GM12878 (cell line): ENCODE measurements around the gene MGAT5. TPM values are rescaled to one million over a fixed set of nuclear protein-coding genes. Genes with fewer than 3 reads are reported as not detected.

Source experiments
- ATAC-seq: fragments of 200-7000 bp; cut with Tn5 transposase; 3 replicates; pipeline ENCODE4 v1.9.1; 2020; ENCODE audit warnings: mild to moderate bottlenecking, moderate library complexity
- BruUV-seq: library from RNA; stranded (reverse); fragments of 400-500 nt; replicated peaks from 2 replicates; lab custom pipeline; 2021; lab: Mats Ljungman, UMichigan
- CTCF ChIA-PET: fragments of 300-600 bp; sonication (Branson Sonifier 250); formaldehyde crosslinking; extraction: SDS; loops from one replicate; lab custom pipeline; 2021; ENCODE audit warnings: inconsistent platforms; lab: Yijun Ruan, JAX
- POLR2A ChIA-PET: fragments of 350-600 bp; formaldehyde crosslinking; extraction: SDS; loops from one replicate; lab custom pipeline; 2021; ENCODE audit warnings: inconsistent platforms; lab: Charles Lee
- RAD21 ChIA-PET: fragments of 300-600 bp; sonication (Branson Sonifier 250); formaldehyde crosslinking; loops from one replicate; lab custom pipeline; 2023; ENCODE audit warnings: antibody characterized with exemption; ENCODE audit not compliant: unreplicated experiment; lab: Charles Lee
- SMC1A ChIA-PET: fragments of 300-600 bp; sonication (Branson Sonifier 250); formaldehyde crosslinking; loops from one replicate; lab custom pipeline; 2023; ENCODE audit not compliant: unreplicated experiment, uncharacterized antibody; lab: Charles Lee
- DNase-seq: peaks from one replicate; pipeline ENCODE4 v3.0.0-alpha.2; 2011; ENCODE audit warnings: low read depth, low spot score
- FAIRE-seq: peaks from 3 replicates; lab custom pipeline; 2011; peaks lifted over from hg19 to GRCh38; lab: Jason Lieb, UNC
- H2AFZ ChIP-seq: 2 replicates; pipeline ENCODE4 v1.6.0; 2011; ENCODE audit warnings: low read depth, low read length, control low read depth; ENCODE audit not compliant: control insufficient read depth
- H3K27ac ChIP-seq: 2 replicates; pipeline ENCODE4 v1.5.1; 2011; ENCODE audit warnings: control low read depth; ENCODE audit not compliant: control insufficient read depth, insufficient read depth
- H3K27me3 ChIP-seq, 2 experiments: replicated peaks in 1 of 2; 2 replicates each; pipeline versions ENCODE4 v1.6.0 to v1.6.1; 2011; ENCODE audit warnings: low read length in 1 of 2; ENCODE audit not compliant: control insufficient read depth in 2 of 2, insufficient read depth in 2 of 2
- H3K36me3 ChIP-seq, 2 experiments: 2 replicates each; pipeline ENCODE4 v1.5.1; 2011; ENCODE audit warnings: low read length in 1 of 2; ENCODE audit not compliant: control insufficient read depth in 2 of 2, insufficient read depth in 2 of 2
- H3K4me1 ChIP-seq: 2 replicates; pipeline ENCODE4 v1.6.1; 2011; ENCODE audit warnings: mild to moderate bottlenecking, low read length, moderate library complexity, mixed read lengths; ENCODE audit not compliant: control insufficient read depth, insufficient read depth
- H3K4me2 ChIP-seq: 2 replicates; pipeline ENCODE4 v1.6.0; 2011; ENCODE audit warnings: control low read depth; ENCODE audit not compliant: control insufficient read depth, insufficient read depth
- H3K4me3 ChIP-seq: fragments of 200-600 bp; sonication (generic); 2 replicates; pipeline ENCODE4 v1.5.1; 2016
- H3K79me2 ChIP-seq: 2 replicates; pipeline ENCODE4 v1.6.0; 2011; ENCODE audit warnings: low read length; ENCODE audit not compliant: control insufficient read depth, insufficient read depth
- H3K9ac ChIP-seq: 2 replicates; pipeline ENCODE4 v1.8.0; 2011; ENCODE audit warnings: low read length, control low read depth, mixed read lengths; ENCODE audit not compliant: control insufficient read depth, insufficient read depth
- H3K9me3 ChIP-seq: replicated peaks from 3 replicates; pipeline ENCODE4 v1.5.1; 2011; ENCODE audit warnings: mild to moderate bottlenecking, low read length; ENCODE audit not compliant: control insufficient read depth, insufficient read depth
- H4K20me1 ChIP-seq: 2 replicates; pipeline ENCODE4 v1.6.0; 2011; ENCODE audit not compliant: control insufficient read depth, insufficient read depth
- EZH2 ChIP-seq: IDR thresholded peaks from 2 replicates; pipeline ENCODE4 v1.6.1; 2012; ENCODE audit warnings: low read depth, mild to moderate bottlenecking, control low read depth, inconsistent platforms, low read length, borderline replicate concordance; ENCODE audit not compliant: control insufficient read depth
- HDAC6 ChIP-seq: fragments of 200-600 bp; sonication (generic); IDR thresholded peaks from one replicate; pipeline ENCODE4 v1.8.0; 2017; ENCODE audit warnings: antibody characterized with exemption; ENCODE audit not compliant: unreplicated experiment
- MEF2A ChIP-seq: IDR thresholded peaks from 2 replicates; pipeline ENCODE4 v1.6.1; 2011; ENCODE audit warnings: low read depth, mild to moderate bottlenecking, low read length, moderate library complexity; ENCODE audit not compliant: insufficient read depth
- MXI1 ChIP-seq: fragments of 150-350 bp; IDR thresholded peaks from 2 replicates; pipeline ENCODE4 v1.6.1; 2011; ENCODE audit warnings: low read depth, mild to moderate bottlenecking, inconsistent platforms, low read length, improper control_type of control experiment
- NFYB ChIP-seq: IDR thresholded peaks from 2 replicates; pipeline ENCODE4 v1.6.1; 2011; ENCODE audit warnings: low read depth, mild to moderate bottlenecking, low read length, improper control_type of control experiment, moderate library complexity; ENCODE audit not compliant: insufficient read depth
- NR2C2 ChIP-seq: IDR thresholded peaks from 2 replicates; pipeline ENCODE4 v1.6.1; 2011; ENCODE audit warnings: borderline replicate concordance, low read depth; ENCODE audit not compliant: control insufficient read depth, insufficient read length
- PAX5 ChIP-seq: IDR thresholded peaks from 2 replicates; pipeline ENCODE4 v1.6.1; 2011; ENCODE audit warnings: low read depth, low read length, borderline replicate concordance
- RAD51 ChIP-seq: fragments of 450-650 bp; IDR thresholded peaks from 2 replicates; pipeline ENCODE4 v1.6.1; 2016; ENCODE audit warnings: moderate library complexity, mild to moderate bottlenecking, inconsistent platforms
- ZNF207 ChIP-seq: fragments of 450-650 bp; IDR thresholded peaks from 2 replicates; pipeline ENCODE4 v1.6.1; 2014; ENCODE audit warnings: antibody characterized with exemption, mild to moderate bottlenecking, borderline replicate concordance
- WGBS: methylation state at CpG from one replicate; pipeline ENCODE4 v1.1.6; 2016; ENCODE audit warnings: low lambda C conversion rate; ENCODE audit not compliant: insufficient replicate concordance, insufficient coverage; ENCODE audit errors: missing lambda C conversion rate; 5-methylcytosine and 5-hydroxymethylcytosine counted together
- in situ Hi-C: fragments of 300-500 bp; cut with MboI; formaldehyde crosslinking; loops from 9 replicates; pipeline ENCODE4 v1.14.3; 2018; ENCODE audit warnings: mixed read lengths
- intact Hi-C: fragments of 100-400 bp; cut with micrococcal nuclease; formaldehyde crosslinking; loops from one replicate; pipeline ENCODE4 v1.14.2; 2022; ENCODE audit not compliant: unreplicated experiment
- polyA plus RNA-seq, 11 experiments: library from polyadenylated mRNA; depleted of rRNA in 4 of 11; unstranded in 6 of 11; stranded (reverse) in 5 of 11; fragments of >200 nt; fragmentation: Nextera tagmentation in 4 of 11; fragmentation: Illumina TruSeq in 1 of 11; extraction: Ambion mirVana in 4 of 11; extraction: Trizol in 1 of 11; gene quantifications; 1 replicate in 1 of 11; 2 replicates in 10 of 11; pipeline versions ENCODE4 v1.2.1 to v1.2.3, GENCODE V29; 2011 to 2016; ENCODE audit warnings: inconsistent platforms in 2 of 11, missing spikeins in 2 of 11, low read depth in 1 of 11
- total RNA-seq, 4 experiments: library from RNA; depleted of rRNA in 3 of 4; stranded (reverse); fragments of >200 nt in 3 of 4; fragmentation: Illumina TruSeq in 1 of 4; extraction: Trizol in 1 of 4; gene quantifications; 2 replicates each; pipeline versions ENCODE4 v1.2.1 to v1.2.3, GENCODE V29; 2013 to 2021
- TF ChIP-seq, protein P1 (sequence below): fragments of 450-650 bp; IDR thresholded peaks from 2 replicates; pipeline ENCODE4 v1.6.1; 2018; ENCODE audit warnings: mild to moderate bottlenecking, low read depth, moderate library complexity; ENCODE audit not compliant: partially characterized antibody
- TF ChIP-seq, protein P2 (sequence below): IDR thresholded peaks from 2 replicates; pipeline ENCODE4 v1.6.1; 2012; ENCODE audit warnings: mild to moderate bottlenecking, low read depth, low read length
- TF ChIP-seq, protein P3 (sequence below): fragments of 450-650 bp; IDR thresholded peaks from 2 replicates; pipeline ENCODE4 v1.6.1; 2016; ENCODE audit warnings: mild to moderate bottlenecking
- TF ChIP-seq, protein P4 (sequence below): fragments of 450-650 bp; conservative IDR thresholded peaks from 2 replicates; pipeline ENCODE4 v1.6.1; 2017; ENCODE audit warnings: mild to moderate bottlenecking, moderate library complexity

MGAT5 gene
- total and polyA plus RNA-seq, 10 of the 15 experiments (the other 5 are each of a cell fraction or from before 2014, with no cell fraction given): 4.9 to 104 (median 36.2) TPM

DNA sequence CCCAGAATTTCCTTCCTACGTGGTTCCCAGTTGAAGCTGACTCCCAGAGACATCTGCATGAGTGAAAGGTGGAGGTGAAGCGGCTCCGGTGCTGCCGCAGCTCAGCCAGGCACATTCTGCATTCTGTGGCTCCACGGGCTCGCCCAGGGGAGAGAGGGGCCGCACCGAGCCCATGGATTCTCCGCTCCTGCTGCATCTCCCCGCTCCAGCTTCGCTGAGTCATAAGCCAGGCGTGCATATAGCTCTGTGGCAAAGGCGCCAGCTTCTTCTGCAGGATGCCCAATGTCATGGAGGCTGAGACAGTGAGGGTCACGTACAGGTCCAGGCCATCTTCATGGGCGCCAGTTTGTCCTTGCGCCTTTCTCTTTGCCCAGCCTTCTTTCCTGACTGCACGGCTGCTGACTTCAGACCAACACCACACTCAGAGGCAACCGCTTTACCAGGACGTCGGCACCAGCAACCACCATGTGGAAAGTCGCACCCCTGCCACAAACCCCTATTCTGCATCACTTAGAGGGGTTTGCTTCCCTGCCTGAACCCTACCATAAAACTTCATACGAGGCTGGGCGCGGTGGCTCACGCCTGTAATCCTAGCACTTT lies 215.7 kb downstream of the MGAT5 start:
- H3K9ac ChIP-seq: no peak overlapping the region
- ChIA-PET CTCF (interaction anchor here (0.9 to 3.7 kb wide), 3 partner anchors 9 to 234 kb away, joined by 3 to 16 read pairs (median 4); no protein-coding TSS in a partner anchor), POLR2A (no interaction called here), SMC1A (no interaction called here), RAD21 (no interaction called here)
- no peaks in the 10 kb centered on the region; the same call in 2 of the 3 replicates for H3K9me3 ChIP-seq
- no peak overlapping the region for H3K27ac ChIP-seq
- H3K79me2 ChIP-seq: no peaks in the 10 kb centered on the region
- no peaks in the 10 kb centered on the region for H3K27me3 ChIP-seq
- H3K4me2 ChIP-seq: no peak overlapping the region
- no peak overlapping the region for H3K4me3 ChIP-seq
- in situ Hi-C loops (no loop called here), intact Hi-C loops (no loop called here)
- DNase-seq (no peak), FAIRE-seq (no peak), ATAC-seq (no peak)
- no peak overlapping the region for H2AFZ ChIP-seq
- no peaks in the 10 kb centered on the region for H3K36me3 ChIP-seq
- 74% methylated on average over 25 of the region's 25 CpGs for WGBS
- no peaks in the 10 kb centered on the region for H3K4me1 ChIP-seq
- no TSS peak for BruUV-seq
- H4K20me1 ChIP-seq: no peaks in the 10 kb centered on the region
- TF ChIP-seq, protein P1, sequence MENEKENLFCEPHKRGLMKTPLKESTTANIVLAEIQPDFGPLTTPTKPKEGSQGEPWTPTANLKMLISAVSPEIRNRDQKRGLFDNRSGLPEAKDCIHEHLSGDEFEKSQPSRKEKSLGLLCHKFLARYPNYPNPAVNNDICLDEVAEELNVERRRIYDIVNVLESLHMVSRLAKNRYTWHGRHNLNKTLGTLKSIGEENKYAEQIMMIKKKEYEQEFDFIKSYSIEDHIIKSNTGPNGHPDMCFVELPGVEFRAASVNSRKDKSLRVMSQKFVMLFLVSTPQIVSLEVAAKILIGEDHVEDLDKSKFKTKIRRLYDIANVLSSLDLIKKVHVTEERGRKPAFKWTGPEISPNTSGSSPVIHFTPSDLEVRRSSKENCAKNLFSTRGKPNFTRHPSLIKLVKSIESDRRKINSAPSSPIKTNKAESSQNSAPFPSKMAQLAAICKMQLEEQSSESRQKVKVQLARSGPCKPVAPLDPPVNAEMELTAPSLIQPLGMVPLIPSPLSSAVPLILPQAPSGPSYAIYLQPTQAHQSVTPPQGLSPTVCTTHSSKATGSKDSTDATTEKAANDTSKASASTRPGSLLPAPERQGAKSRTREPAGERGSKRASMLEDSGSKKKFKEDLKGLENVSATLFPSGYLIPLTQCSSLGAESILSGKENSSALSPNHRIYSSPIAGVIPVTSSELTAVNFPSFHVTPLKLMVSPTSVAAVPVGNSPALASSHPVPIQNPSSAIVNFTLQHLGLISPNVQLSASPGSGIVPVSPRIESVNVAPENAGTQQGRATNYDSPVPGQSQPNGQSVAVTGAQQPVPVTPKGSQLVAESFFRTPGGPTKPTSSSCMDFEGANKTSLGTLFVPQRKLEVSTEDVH: no peak
- TF ChIP-seq MXI1 (no peak), RAD51 (no peak), HDAC6 (no peak), EZH2 (no peak), MEF2A (no peak), PAX5 (no peak), NR2C2 (no peak), NFYB (no peak), ZNF207 (no peak)
- TF ChIP-seq, protein P2, sequence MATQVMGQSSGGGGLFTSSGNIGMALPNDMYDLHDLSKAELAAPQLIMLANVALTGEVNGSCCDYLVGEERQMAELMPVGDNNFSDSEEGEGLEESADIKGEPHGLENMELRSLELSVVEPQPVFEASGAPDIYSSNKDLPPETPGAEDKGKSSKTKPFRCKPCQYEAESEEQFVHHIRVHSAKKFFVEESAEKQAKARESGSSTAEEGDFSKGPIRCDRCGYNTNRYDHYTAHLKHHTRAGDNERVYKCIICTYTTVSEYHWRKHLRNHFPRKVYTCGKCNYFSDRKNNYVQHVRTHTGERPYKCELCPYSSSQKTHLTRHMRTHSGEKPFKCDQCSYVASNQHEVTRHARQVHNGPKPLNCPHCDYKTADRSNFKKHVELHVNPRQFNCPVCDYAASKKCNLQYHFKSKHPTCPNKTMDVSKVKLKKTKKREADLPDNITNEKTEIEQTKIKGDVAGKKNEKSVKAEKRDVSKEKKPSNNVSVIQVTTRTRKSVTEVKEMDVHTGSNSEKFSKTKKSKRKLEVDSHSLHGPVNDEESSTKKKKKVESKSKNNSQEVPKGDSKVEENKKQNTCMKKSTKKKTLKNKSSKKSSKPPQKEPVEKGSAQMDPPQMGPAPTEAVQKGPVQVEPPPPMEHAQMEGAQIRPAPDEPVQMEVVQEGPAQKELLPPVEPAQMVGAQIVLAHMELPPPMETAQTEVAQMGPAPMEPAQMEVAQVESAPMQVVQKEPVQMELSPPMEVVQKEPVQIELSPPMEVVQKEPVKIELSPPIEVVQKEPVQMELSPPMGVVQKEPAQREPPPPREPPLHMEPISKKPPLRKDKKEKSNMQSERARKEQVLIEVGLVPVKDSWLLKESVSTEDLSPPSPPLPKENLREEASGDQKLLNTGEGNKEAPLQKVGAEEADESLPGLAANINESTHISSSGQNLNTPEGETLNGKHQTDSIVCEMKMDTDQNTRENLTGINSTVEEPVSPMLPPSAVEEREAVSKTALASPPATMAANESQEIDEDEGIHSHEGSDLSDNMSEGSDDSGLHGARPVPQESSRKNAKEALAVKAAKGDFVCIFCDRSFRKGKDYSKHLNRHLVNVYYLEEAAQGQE: no peak
- TF ChIP-seq, protein P3, sequence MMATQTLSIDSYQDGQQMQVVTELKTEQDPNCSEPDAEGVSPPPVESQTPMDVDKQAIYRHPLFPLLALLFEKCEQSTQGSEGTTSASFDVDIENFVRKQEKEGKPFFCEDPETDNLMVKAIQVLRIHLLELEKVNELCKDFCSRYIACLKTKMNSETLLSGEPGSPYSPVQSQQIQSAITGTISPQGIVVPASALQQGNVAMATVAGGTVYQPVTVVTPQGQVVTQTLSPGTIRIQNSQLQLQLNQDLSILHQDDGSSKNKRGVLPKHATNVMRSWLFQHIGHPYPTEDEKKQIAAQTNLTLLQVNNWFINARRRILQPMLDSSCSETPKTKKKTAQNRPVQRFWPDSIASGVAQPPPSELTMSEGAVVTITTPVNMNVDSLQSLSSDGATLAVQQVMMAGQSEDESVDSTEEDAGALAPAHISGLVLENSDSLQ: no peak
- TF ChIP-seq, protein P4, sequence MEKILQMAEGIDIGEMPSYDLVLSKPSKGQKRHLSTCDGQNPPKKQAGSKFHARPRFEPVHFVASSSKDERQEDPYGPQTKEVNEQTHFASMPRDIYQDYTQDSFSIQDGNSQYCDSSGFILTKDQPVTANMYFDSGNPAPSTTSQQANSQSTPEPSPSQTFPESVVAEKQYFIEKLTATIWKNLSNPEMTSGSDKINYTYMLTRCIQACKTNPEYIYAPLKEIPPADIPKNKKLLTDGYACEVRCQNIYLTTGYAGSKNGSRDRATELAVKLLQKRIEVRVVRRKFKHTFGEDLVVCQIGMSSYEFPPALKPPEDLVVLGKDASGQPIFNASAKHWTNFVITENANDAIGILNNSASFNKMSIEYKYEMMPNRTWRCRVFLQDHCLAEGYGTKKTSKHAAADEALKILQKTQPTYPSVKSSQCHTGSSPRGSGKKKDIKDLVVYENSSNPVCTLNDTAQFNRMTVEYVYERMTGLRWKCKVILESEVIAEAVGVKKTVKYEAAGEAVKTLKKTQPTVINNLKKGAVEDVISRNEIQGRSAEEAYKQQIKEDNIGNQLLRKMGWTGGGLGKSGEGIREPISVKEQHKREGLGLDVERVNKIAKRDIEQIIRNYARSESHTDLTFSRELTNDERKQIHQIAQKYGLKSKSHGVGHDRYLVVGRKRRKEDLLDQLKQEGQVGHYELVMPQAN: no peak
